Adrenal gland (tissue), 12 donors: ENCODE results near the gene AGAP1. TPM values are rescaled to one million over a fixed set of nuclear protein-coding genes. Genes with fewer than 3 reads are reported as not detected.

Experiments used
- DNase-seq, 7 donors: peaks; one replicate each; pipeline ENCODE4 v3.0.0-alpha.2; 2019 to 2020
- H3K27ac ChIP-seq, 5 donors: fragments of 200-600 bp; sonication (generic) in 4 of 5; 1 replicate in 3 of 5; 2 replicates in 2 of 5; pipeline versions ENCODE4 v1.5.1 to v1.8.0; 2016 to 2020; ENCODE audit warnings: mild to moderate bottlenecking in 1 of 5
- H3K27me3 ChIP-seq: fragments of 200-600 bp; 2 replicates; pipeline ENCODE4 v1.8.0; 2021
- H3K36me3 ChIP-seq, 2 donors: fragments of 200-600 bp; replicated peaks in 1 of 2; 1 replicate in 1 of 2; 2 replicates in 1 of 2; pipeline versions ENCODE4 v1.5.1 to v1.8.0; 2018 to 2022
- H3K4me1 ChIP-seq, 2 donors: fragments of 200-600 bp; replicated peaks in 1 of 2; 1 replicate in 1 of 2; 2 replicates in 1 of 2; pipeline versions ENCODE4 v1.5.1 to v1.8.0; 2018 to 2021
- H3K4me3 ChIP-seq, 4 donors: fragments of 200-600 bp; sonication (generic) in 3 of 4; one replicate each; pipeline ENCODE4 v1.5.1; 2016 to 2018
- H3K9me3 ChIP-seq, 3 donors: fragments of 200-600 bp; sonication (generic) in 1 of 3; replicated peaks in 1 of 3; 1 replicate in 2 of 3; 2 replicates in 1 of 3; pipeline versions ENCODE4 v1.5.1 to v1.8.0; 2016 to 2021
- POLR2A ChIP-seq, 2 donors: fragments of 450-650 bp; IDR thresholded peaks; one replicate each; pipeline ENCODE4 v1.6.1; 2017; ENCODE audit warnings: antibody characterized with exemption in 2 of 2, mild to moderate bottlenecking in 2 of 2, moderate library complexity in 1 of 2
- WGBS, 4 donors: extraction: QIAGEN DNeasy Blood & Tissue Kit in 2 of 4; methylation state at CpG; one replicate each; pipeline versions ENCODE4 v1.1.5 to v1.1.7; 2013 to 2017; 5-methylcytosine and 5-hydroxymethylcytosine counted together
- intact Hi-C, 2 donors: fragments of 100-400 bp; cut with DNase I; formaldehyde crosslinking; loops; one replicate each; pipeline versions ENCODE4 v1.14.1 to v1.15.0; 2022 to 2023
- polyA plus RNA-seq, 3 donors: library from polyadenylated mRNA; stranded (reverse); fragments of 200-250 nt in 2 of 3; fragments of 350-450 nt in 1 of 3; fragmentation: Illumina TruSeq in 1 of 3; extraction: RNeasy Lipid Tissue Mini Kit (QIAGEN cat#74804) in 1 of 3; gene quantifications; one replicate each; pipeline ENCODE4 v1.2.3, GENCODE V29; 2013 to 2014
- total RNA-seq, 9 donors: library from RNA; depleted of rRNA in 4 of 9; stranded (reverse); fragments of >200 nt in 4 of 9; fragments of 120-200 nt in 1 of 9; fragmentation: NEBNext Ultra II Directional in 1 of 9; extraction: Animal tissue kit (Norgen Biotek cat#: 25700) in 1 of 9; gene quantifications; one replicate each; pipeline versions ENCODE4 v1.1.0 to v1.2.4, GENCODE V29; 2013 to 2023
- TF ChIP-seq, protein P1 (sequence below), 6 experiments: fragments of 450-650 bp in 4 of 6; fragments of 200-600 bp in 2 of 6; sonication (generic) in 1 of 6; IDR thresholded peaks; 1 replicate in 5 of 6; 2 replicates in 1 of 6; pipeline versions ENCODE4 v1.5.1 to v1.8.0; 2016 to 2021; ENCODE audit warnings: antibody characterized with exemption in 6 of 6, mild to moderate bottlenecking in 2 of 6, moderate library complexity in 1 of 6
- donor health status: healthy with polysubstance abuse.
- donor health status: Bipolar disorder and iron deficiency.
- donor health status: DM: yes; HTN: yes; CAD: no.
- donor health status: DM: no; HTN: no; CAD: no.
- donor health status: DM: no; HTN: no; CAD: no.
- donor health status: DM: yes; HTN: yes; CAD: no.

The AGAP1 gene
- total and polyA plus RNA-seq, 12 donors = 5.3 to 29.6 (median 17.7) TPM

DNA sequence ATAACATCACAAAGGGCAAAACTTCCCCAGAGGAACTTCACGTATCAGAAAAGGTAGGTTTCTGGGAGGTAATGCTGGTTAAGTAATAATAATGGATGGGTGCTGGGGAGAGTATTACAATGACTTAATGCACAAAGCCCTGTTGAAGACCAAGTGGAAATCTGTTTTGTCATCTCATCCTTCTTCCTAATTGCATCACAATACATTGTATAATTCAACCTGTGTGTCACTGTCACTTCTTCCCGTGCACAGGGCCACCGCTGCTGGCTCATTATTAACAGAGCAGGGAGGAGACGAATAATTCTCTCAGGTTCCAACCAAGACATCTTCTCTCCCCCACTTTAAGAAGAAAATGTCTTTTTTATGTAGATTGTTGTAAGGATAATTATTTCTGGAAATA, 290.9 kb downstream of the AGAP1 start:
- intact Hi-C loops = no loop called here
- Histone ChIP-seq H3K9me3 (no peaks in the 10 kb centered on the region), H3K4me3 (no peak overlapping the region), H3K27ac (no peak overlapping the region), H3K4me1 (no peaks in the 10 kb centered on the region), H3K27me3 (no peaks in the 10 kb centered on the region), H3K36me3 (no peaks in the 10 kb centered on the region)
- DNase-seq = no peak
- TF ChIP-seq, protein P1, sequence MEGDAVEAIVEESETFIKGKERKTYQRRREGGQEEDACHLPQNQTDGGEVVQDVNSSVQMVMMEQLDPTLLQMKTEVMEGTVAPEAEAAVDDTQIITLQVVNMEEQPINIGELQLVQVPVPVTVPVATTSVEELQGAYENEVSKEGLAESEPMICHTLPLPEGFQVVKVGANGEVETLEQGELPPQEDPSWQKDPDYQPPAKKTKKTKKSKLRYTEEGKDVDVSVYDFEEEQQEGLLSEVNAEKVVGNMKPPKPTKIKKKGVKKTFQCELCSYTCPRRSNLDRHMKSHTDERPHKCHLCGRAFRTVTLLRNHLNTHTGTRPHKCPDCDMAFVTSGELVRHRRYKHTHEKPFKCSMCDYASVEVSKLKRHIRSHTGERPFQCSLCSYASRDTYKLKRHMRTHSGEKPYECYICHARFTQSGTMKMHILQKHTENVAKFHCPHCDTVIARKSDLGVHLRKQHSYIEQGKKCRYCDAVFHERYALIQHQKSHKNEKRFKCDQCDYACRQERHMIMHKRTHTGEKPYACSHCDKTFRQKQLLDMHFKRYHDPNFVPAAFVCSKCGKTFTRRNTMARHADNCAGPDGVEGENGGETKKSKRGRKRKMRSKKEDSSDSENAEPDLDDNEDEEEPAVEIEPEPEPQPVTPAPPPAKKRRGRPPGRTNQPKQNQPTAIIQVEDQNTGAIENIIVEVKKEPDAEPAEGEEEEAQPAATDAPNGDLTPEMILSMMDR (IDR thresholded peaks at IDR 0.05) = no peak
- no peak for TF ChIP-seq POLR2A (IDR thresholded peaks at IDR 0.05)
- 93 to 97% (median 95%) methylated on average over 4 of the region's 4 CpGs for WGBS, 4 donors

DNA sequence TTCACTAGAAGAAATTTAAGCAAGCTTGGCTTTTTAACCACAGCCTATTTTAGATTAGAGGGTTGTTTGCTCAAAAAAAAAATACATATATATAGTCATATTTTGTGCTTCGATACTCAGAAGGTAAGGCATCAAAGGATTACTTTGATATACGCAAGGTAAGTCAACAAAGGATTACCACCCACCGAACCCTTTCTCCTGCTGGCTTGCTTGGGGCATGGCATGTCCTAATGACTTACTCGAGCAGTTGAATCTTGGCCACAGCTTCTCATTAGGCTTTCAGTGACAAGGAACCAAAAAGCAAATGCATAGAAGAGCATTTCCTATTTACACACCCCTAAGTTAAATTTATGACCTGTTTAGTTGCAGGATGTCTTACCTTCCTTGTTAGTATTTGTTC, 295.7 kb downstream of the AGAP1 start:
- Histone ChIP-seq H3K9me3 (no peaks in the 10 kb centered on the region), H3K27me3 (no peaks in the 10 kb centered on the region), H3K4me1 (no peaks in the 10 kb centered on the region), H3K4me3 (no peak overlapping the region), H3K27ac (no peak overlapping the region), H3K36me3 (no peaks in the 10 kb centered on the region)
- TF ChIP-seq, protein P1 (IDR thresholded peaks at IDR 0.05) = no peak
- no peak for TF ChIP-seq POLR2A (IDR thresholded peaks at IDR 0.05)
- 86 to 93% (median 86%) methylated on average over 4 of the region's 4 CpGs for WGBS, 4 donors
- intact Hi-C loops = no loop called here
- DNase-seq = no peak

GRCh38 chr2:235793163-235793752, 299.4 kb downstream of the AGAP1 start:
- no peaks in the 10 kb centered on the region for H3K4me1 ChIP-seq
- no peak overlapping the region for H3K27ac ChIP-seq
- TF ChIP-seq POLR2A (IDR thresholded peaks at IDR 0.05) = no peak
- TF ChIP-seq, protein P1 (IDR thresholded peaks at IDR 0.05) = no peak
- 78 to 85% (median 83%) methylated on average over 12 to 13 of the region's 13 CpGs for WGBS, 4 donors
- intact Hi-C loops = no loop called here
- peak in 1 of 7 donors; percentile 63 for DNase-seq
- H3K36me3 ChIP-seq = no peaks in the 10 kb centered on the region
- no peaks in the 10 kb centered on the region for H3K27me3 ChIP-seq
- no peaks in the 10 kb centered on the region for H3K9me3 ChIP-seq
- H3K4me3 ChIP-seq = no peak overlapping the region

DNA sequence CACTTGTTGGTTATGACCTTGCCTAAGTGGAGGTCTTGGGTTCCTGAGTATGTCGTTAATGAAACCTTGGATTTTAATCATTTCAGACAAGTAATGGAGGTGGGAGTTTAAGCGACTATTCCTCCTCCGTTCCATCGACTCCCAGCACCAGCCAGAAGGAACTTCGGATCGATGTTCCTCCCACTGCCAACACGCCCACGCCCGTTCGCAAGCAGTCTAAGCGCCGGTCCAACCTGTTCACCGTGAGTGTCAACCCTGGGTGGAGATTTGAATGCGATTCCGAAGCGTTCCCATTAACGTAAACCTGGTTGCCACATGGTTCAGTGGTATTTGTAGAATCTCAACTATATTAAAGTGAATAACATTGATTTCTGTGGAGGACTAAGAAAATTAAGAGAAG, 305.4 kb downstream of the AGAP1 start:
- DNase-seq = no peak
- peaks cover 0 to 18% of the 10 kb centered on the region in 2 donors for H3K36me3 ChIP-seq
- 89 to 98% (median 94%) methylated on average over 17 of the region's 17 CpGs for WGBS, 4 donors
- no peaks in the 10 kb centered on the region for H3K27me3 ChIP-seq
- H3K9me3 ChIP-seq = no peaks in the 10 kb centered on the region
- intact Hi-C loops = no loop called here
- no peak overlapping the region for H3K27ac ChIP-seq
- no peak overlapping the region for H3K4me3 ChIP-seq
- H3K4me1 ChIP-seq = no peaks in the 10 kb centered on the region
- TF ChIP-seq POLR2A (IDR thresholded peaks at IDR 0.05) = no peak
- TF ChIP-seq, protein P1 (IDR thresholded peaks at IDR 0.05) = no peak
